Omental fat pad (tissue), 4 donors: ENCODE data around the gene LRRC8B. TPM values are rescaled to one million over a fixed set of nuclear protein-coding genes. Genes with fewer than 3 reads are reported as not detected.

Experiments
- ATAC-seq: fragments of 150-250 bp; one replicate; pipeline ENCODE4 v1.9.1; 2016; ENCODE audit warnings: mild to moderate bottlenecking, moderate library complexity; ENCODE audit not compliant: low FRiP score
- DNase-seq: peaks from one replicate; pipeline ENCODE4 v3.0.0-alpha.2; 2019; ENCODE audit warnings: low spot score
- total RNA-seq, 4 donors: library from RNA; depleted of rRNA; stranded (reverse); fragments of >200 nt; gene quantifications; one replicate each; pipeline ENCODE4 v1.1.0, GENCODE V29; 2016
- TF ChIP-seq, protein P1 (sequence below), 3 donors: fragments of 450-650 bp; IDR thresholded peaks; one replicate each; pipeline ENCODE4 v1.5.1; 2016 to 2017; ENCODE audit warnings: antibody characterized with exemption in 3 of 3, mild to moderate bottlenecking in 3 of 3, moderate library complexity in 2 of 3

Gene LRRC8B
- total RNA-seq, 4 donors from 2014 or later, result 5.7 to 30.3 (median 10.7) TPM

DNA sequence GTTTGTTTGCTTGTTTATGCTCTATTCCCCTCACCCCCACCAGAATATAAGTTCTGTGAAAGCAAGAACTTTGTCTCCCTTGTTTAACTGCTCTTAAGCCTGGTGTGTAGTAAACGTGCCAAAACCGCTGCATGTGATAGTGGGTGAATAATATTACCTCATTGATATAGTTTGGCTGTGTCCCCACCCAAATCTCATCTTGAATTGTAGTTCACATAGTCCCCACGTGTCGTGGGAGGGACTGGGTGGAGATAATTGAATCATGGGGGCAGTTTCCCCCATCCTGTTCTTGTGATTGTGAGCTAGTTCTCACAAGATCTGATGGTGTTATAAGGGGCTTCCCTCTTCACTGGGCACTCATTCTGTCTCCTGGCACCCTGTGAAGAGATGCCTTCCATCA is 7.6 kb downstream of the LRRC8B start:
- no peak for ATAC-seq
- TF ChIP-seq, protein P1, sequence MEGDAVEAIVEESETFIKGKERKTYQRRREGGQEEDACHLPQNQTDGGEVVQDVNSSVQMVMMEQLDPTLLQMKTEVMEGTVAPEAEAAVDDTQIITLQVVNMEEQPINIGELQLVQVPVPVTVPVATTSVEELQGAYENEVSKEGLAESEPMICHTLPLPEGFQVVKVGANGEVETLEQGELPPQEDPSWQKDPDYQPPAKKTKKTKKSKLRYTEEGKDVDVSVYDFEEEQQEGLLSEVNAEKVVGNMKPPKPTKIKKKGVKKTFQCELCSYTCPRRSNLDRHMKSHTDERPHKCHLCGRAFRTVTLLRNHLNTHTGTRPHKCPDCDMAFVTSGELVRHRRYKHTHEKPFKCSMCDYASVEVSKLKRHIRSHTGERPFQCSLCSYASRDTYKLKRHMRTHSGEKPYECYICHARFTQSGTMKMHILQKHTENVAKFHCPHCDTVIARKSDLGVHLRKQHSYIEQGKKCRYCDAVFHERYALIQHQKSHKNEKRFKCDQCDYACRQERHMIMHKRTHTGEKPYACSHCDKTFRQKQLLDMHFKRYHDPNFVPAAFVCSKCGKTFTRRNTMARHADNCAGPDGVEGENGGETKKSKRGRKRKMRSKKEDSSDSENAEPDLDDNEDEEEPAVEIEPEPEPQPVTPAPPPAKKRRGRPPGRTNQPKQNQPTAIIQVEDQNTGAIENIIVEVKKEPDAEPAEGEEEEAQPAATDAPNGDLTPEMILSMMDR (IDR thresholded peaks at IDR 0.05), result no peak

DNA sequence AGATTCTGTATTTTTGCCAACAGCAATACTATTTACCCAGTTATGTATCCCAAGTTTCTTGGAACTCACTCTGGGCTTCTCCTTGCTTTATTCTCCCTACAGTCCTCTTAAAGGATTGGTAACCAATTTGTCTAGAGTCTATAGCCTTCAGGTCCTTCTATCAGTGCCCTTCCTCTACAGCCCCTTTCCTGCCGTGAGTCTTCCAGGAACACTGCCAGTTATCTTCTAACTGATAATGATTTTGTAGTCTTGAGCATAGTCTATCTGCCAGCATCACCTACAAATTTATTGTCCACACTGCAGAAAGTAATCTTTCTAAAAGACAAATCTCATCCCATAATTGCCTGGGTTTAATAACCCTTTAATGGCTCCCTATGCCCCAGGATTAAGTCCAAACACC is 8.2 kb downstream of the LRRC8B start:
- TF ChIP-seq, protein P1 (IDR thresholded peaks at IDR 0.05), result no peak
- ATAC-seq, result no peak
- DNase-seq, result no peak

More for the DNA sequence above, 7.6 kb downstream of the LRRC8B start:
- no peak for DNase-seq

DNA sequence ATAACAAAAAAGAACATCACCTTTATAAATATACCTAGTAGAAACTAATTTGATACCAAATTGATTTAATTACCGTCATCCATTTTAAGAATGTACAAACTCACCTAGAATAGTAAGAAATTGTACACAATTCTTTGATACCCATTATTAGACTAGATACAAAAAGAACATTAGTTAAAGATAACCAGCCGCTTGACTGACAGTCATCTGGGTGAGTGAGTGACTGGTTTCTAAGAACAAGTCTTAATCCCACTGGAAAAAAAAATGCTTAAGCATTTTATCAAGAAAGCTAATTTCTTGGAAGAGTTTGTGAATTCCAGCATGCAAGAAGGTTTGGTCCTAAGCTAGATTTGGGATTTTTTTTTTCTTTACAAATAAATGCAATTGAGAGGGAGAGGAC is 10.9 kb downstream of the LRRC8B start:
- DNase-seq (no peak), ATAC-seq (no peak)
- TF ChIP-seq, protein P1 (IDR thresholded peaks at IDR 0.05), result no peak

DNA sequence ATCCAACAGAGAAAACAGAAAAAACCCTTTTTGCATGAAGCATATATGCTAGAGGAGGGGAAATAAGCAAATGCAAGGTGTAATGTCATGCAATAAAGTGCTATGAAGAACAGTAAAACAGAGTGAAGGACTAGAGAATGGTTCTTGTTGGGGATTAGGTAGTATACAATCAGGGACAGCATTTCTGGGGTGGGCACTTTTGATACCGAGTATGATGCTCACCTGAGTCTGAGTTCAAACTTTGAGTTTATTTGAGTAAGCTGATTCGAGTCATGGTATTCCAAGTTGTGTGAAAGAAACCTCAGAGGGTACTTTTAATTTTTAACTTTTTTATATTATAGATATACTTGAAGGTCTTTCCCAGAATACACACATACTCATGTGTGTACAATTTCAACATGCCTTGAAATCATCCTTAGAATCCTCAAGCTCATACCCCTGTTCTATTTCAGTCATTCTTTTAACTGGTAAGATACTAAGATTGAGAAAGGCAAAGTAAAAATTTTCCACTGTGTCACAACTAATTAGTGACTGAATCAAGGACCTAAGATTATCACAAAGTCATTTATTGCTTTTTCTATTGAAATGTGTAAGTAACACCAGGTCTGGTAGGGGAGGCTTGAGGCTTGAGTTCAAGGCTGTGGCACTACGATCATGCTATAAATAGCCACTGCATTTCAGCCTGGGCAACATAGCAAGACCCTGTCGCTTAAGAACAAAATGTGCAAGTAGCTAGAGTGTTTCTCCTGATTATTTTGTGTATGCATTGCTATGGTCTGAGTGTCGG is 12.1 kb downstream of the LRRC8B start:
- DNase-seq (no peak), ATAC-seq (no peak)
- TF ChIP-seq, protein P1 (IDR thresholded peaks at IDR 0.05), result no peak

DNA sequence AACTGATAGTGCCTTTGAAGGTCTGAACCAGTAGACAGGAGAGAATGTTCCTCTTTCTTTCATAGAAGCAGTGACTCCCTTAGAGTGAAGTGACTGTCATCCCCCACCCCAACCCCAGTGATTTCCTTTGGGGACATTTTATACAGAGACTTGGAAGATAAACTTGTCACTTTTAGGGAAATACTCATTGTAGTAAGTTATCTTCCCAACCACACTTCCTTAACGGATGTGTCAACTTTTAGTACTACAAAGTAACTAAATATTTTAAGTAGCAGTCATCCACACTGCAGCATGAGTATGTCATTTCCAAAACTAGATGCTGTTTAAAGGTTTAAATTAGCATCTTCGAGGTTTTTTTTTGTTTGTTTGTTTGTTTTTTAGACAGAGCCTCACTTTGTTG is 13.7 kb downstream of the LRRC8B start:
- TF ChIP-seq, protein P1 (IDR thresholded peaks at IDR 0.05), result no peak
- DNase-seq (no peak), ATAC-seq (no peak)

DNA sequence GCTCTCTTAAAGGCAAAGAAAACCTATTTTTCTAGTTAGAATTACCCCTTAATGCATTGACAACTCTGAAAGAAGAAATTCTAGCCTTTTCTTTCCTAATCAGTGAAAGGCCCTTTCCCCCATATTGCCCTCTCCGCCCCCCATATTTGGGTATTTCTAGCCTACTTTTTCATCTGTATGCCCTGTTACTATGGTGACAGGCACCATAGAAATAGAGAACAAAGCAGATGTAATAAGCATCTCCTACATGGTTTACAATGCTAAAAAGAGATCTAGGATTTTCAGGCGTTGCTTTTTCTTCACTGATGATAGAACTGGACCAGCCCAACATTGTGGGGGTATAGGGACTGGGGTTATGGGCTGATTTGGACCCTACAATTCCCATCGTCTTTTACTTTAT is 14.5 kb downstream of the LRRC8B start:
- TF ChIP-seq, protein P1 (IDR thresholded peaks at IDR 0.05), result no peak
- DNase-seq (no peak), ATAC-seq (no peak)

DNA sequence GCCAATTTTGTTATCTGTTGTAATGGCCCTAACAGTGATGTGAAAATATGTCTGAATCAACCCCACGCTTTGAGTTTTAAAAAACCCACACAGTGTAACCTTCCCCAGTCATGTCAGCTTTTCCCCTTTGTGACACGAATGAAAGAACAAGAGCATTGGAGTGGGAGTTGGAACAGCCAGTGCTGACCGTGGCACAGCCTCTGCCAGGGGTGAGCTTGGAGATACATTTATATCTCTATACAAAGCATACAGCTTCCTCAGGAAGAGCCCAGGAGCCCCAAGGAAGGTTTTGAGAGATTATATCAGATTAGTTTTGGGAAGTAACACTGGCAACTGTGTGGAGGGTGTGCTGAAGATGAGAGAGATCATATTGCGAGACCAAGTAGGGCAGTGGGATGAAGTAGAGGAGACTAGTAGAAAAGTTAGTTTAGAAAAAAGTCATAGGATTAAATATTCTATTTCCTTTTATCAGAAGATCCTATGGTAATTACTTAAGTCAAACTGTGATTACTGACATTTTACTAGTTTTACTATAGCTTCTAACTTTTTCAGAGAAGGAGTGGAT is 15.9 kb downstream of the LRRC8B start:
- TF ChIP-seq, protein P1 (IDR thresholded peaks at IDR 0.05), result no peak
- no peak for DNase-seq
- ATAC-seq, result no peak
